22Rv1 (cell line): ENCODE measurements around the gene SNAPC4.

ENCODE experiments used
- H3K27ac ChIP-seq: fragments of 450-650 bp; 2 replicates; pipeline ENCODE4 v1.5.1; 2017
- ZFX ChIP-seq: fragments of 450-650 bp; IDR thresholded peaks from 2 replicates; pipeline ENCODE4 v1.6.1; 2017; ENCODE audit warnings: antibody characterized with exemption, borderline replicate concordance
- TF ChIP-seq, protein P1 (sequence below): fragments of 450-650 bp; IDR thresholded peaks from 2 replicates; pipeline ENCODE4 v1.5.1; 2017; ENCODE audit warnings: mild to moderate bottlenecking

The SNAPC4 gene

DNA sequence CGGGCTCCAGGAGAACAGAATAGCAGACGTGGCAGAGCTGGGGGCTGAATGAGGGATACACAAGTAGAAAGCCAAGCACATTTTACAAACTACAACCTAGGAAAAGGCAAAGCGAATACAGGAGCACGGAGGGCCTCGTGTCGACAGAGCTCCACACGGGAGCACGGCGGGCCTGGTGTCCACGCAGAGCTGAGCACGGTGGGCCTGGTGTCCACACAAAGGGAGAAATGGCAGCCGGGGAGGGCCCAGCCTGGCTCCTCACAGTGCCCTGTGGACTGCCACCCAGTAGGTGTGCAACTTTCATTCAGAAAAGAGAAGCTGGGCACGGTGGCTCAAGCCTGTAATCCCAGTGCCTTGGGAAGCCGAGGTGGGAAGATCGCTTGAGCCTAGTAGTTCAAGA lies 43.1 kb upstream of the SNAPC4 start:
- H3K27ac ChIP-seq, result no peak overlapping the region
- TF ChIP-seq, protein P1, sequence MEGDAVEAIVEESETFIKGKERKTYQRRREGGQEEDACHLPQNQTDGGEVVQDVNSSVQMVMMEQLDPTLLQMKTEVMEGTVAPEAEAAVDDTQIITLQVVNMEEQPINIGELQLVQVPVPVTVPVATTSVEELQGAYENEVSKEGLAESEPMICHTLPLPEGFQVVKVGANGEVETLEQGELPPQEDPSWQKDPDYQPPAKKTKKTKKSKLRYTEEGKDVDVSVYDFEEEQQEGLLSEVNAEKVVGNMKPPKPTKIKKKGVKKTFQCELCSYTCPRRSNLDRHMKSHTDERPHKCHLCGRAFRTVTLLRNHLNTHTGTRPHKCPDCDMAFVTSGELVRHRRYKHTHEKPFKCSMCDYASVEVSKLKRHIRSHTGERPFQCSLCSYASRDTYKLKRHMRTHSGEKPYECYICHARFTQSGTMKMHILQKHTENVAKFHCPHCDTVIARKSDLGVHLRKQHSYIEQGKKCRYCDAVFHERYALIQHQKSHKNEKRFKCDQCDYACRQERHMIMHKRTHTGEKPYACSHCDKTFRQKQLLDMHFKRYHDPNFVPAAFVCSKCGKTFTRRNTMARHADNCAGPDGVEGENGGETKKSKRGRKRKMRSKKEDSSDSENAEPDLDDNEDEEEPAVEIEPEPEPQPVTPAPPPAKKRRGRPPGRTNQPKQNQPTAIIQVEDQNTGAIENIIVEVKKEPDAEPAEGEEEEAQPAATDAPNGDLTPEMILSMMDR, result no peak
- no peak for TF ChIP-seq ZFX

DNA sequence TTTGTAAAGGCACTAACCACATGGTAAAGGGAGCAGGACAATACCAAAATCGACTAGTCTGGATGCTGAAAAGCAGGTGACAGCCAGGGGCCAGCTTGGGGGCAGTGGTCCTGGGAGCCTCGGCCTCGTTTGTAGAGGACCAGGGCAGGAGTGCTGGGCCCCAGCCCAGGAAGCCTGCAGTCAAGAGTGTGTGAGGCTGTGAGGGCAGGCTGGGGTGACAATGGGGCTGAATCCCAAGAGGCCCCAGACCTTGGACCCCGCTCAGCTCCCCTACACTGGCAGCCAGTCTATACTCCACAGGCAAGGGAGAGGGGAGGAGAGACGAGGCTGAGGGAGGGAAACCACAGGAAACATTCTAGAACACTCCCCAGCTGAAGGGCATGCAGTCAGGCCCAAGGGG lies 42.3 kb upstream of the SNAPC4 start:
- H3K27ac ChIP-seq, result no peak overlapping the region
- TF ChIP-seq, protein P1, result no peak
- no peak for TF ChIP-seq ZFX

DNA sequence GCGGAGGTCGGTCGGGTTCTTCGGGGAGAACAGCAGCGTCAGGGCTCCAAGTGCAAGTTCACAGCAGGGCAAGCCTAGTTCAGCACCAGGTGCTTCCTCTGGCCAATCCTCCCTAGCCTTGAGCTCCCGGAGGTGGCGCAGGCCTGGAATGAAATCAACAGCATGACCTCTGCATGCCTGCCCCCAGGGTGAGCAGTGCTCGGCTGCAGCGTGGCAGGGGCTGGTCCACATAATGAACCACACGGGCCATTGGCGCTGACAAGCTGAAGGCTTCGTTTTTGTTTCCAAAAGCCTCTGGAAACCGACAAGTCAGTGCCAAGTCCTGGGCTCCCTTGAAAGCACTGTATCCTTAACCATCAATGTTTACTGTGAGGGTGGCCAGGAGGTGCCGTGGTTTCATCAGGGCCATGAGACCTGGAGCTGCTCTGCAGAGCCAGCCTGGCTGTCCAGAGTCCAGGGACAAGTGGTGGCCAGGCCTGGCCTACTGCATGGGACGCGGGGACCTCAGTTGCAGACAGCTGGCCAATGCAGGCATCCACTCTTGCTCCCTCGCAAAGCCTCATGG lies 41.8 kb upstream of the SNAPC4 start:
- TF ChIP-seq, protein P1, result no peak
- TF ChIP-seq ZFX, result no peak
- no peak overlapping the region for H3K27ac ChIP-seq

DNA sequence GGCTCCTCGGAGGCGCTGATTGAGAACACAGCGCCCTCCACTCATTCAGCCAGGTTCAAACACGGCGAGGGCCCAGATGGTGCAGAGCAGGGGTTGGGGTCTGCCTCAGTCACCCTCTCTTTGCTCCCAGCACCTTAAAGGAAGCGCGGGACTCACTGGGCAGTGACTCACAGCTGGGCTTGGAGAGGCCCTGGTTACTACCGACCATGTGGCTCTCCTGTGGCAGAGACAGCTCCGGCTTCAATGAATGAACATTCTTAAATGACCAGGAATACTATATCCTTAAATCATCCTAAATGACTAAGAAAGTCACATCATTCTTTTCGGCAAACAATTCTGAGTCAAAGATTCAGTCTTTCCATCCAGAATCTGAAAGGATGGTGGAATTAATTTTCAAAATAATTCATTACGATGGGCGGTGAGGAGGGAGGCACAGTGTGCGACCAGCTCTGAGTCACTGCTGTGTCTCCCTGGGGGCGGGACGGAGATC lies 41.3 kb upstream of the SNAPC4 start:
- no peak for TF ChIP-seq ZFX
- TF ChIP-seq, protein P1, result no peak
- H3K27ac ChIP-seq, result peak overlapping the region; percentile 70

DNA sequence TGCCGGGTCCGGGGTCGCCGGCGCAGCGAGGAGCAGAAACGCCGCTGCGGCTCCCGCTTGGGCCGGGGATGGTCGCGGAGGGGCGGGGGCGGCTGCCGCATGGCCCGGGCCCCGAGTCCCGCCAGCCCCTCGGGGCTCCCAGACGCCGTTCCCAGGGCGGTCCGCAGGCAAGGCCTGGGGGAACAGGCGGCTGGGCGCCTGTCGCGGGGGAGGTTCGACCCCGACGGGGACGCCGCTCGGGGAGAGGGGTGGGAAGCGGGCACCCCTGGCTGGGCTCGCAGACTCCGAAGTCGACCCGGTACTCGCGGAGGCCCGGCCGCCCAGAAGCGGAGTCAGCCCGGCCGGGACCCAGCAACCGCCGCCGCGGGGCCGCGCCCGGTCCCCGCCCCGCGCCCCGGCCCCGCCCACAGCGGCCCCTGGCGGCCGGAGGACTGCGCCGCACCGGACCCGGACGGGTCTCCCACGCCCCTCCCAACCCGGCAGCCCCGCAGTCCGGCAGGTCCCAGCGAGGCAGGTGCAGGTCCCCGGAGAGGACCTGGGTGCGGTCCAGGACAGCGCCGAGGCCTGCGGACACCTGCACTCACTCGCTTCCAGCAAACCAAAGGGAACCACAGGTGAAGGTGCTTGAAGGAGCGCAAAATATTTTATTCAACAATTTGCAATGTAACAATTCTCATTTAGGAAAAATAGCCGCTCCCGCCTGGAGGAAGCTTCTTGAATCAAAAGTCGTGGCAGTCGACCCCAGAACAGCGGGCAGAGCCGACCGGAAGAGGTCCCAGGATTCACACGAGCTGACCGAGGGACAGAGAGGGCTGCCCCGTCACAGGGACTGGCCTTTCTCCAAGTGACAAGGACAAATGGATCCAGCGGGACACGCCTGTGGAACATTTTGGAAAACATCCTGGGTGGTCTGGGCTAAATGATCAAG lies 39.8 kb upstream of the SNAPC4 start, which contains the start of gene INPP5E:
TSS of gene INPP5E (minus strand) at position 365 of the 928 bp plus-strand sequence. CDS start 426 bp downstream, outside the sequence.
- H3K27ac ChIP-seq, result peak within 1 kb of the TSS; percentile 70
- TF ChIP-seq, protein P1, result peak; percentile 98
- no peak for TF ChIP-seq ZFX

DNA sequence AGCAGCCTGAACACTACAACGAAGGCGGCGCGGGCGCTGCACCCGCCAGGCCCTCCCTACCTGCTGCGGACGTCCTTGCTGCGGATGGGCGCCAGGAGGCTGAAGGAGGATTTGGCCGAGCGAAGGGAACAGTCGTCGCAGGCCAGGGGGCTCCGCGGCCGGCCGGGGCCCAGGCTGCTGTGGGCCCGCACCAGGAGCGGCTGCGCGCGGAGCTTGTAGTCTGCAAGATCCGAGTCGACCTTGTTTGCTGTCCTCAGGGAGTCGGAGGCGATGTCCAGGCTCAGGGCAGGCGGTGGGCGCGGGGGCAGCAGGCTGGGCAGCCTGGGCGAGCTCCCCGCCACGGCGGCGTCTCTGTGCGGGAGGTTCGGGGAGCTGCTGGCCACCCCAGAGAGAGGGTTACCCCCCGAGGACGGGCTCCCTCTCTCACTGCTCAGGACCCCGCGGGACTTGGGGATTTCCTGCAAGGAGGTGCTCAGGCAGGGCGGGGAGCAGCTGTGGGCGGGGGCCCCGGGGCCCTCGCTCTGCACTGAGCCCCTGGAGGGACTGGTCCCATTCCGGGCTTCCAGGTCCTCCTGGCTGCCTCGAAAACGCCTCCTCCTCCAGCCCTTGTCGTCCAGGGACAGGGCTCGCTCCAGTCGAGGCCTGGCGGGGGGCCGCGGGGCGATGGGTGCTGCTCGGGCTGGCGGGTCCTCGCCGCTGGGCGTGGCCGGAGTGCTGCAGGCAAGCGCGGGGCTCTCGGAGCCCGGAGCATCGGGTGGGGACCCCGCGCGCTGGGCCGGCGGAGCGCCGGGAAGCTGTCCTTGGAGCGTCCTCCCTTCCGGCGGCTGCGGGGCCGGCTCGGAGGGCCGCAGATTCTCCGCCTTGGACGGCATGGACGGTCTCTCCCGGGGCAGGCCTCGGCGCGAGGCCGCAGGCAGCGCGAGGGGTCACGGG lies 38.8 kb upstream of the SNAPC4 start:
- no peak for TF ChIP-seq ZFX
- TF ChIP-seq, protein P1, result no peak

More for the DNA sequence above, 38.8 kb upstream of the SNAPC4 start:
- H3K27ac ChIP-seq, result peak overlapping the region; percentile 70
